RWPE1 (cell line): ENCODE results near the gene TMC1.
A peak's percentile ranks its signal among the peaks of the same experiment; 100 is the strongest.

Experiments used
- CTCF ChIA-PET: fragments of 350-600 bp; sonication (Branson Sonifier 250); formaldehyde crosslinking; extraction: SDS; loops from one replicate; lab custom pipeline; 2021; lab: Yijun Ruan, JAX
- POLR2A ChIA-PET: fragments of 400-600 bp; formaldehyde crosslinking; extraction: SDS; loops from one replicate; lab custom pipeline; 2020; ENCODE audit warnings: antibody characterized with exemption; ENCODE audit not compliant: low non-redundant PET; lab: Yijun Ruan, JAX
- DNase-seq: peaks from one replicate; pipeline ENCODE4 v3.0.0; 2012; ENCODE audit warnings: low spot score
- H3K27ac ChIP-seq: fragments of 450-650 bp; 2 replicates; pipeline ENCODE4 v1.5.1; 2017
- CTCF ChIP-seq: fragments of 450-650 bp; conservative IDR thresholded peaks from 2 replicates; pipeline ENCODE4 v1.5.1; 2017; ENCODE audit warnings: low read depth, mild to moderate bottlenecking

The TMC1 gene

GRCh38 chr9:72589667-72590521 is 68.5 kb downstream of the TMC1 start:
- no peak for TF ChIP-seq CTCF
- CTCF ChIA-PET, result interaction anchor here (0.6 to 1.0 kb wide), 4 partner anchors 116 to 309 kb away, joined by 3 to 6 read pairs (median 3); no protein-coding TSS in a partner anchor
- DNase-seq, result no peak
- no peak overlapping the region for H3K27ac ChIP-seq
- POLR2A ChIA-PET, result interaction anchor here (2.8 kb wide), 1 partner anchor 225 kb away, joined by 11 read pairs; the partner anchor contains the start of gene ZFAND5

DNA sequence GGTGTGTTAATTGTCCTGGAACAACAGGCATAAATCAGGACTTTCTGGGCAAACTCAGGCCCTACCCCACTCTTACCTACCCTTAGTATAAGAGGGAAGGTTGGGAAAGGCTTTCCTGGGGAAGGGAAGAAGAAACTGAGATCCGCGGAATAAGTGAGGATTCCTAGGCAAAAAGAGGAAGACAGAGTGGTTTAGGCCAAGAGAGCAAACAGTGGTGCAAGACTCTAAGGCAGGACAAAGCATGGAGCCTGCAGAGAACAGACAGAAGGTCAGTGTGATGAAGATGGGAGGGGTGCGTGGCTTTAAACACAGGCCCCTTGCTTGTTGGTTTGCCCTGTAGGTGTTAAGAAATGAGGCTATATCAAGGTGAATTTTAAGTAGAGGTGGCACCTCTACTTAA is 69.4 kb downstream of the TMC1 start:
- H3K27ac ChIP-seq, result no peak overlapping the region
- ChIA-PET CTCF (no interaction called here), POLR2A (interaction anchor here (2.8 kb wide), 1 partner anchor 226 kb away, joined by 11 read pairs; the partner anchor contains the start of gene ZFAND5)
- no peak for TF ChIP-seq CTCF
- no peak for DNase-seq

- CTCF ChIA-PET, result interaction anchor here (0.5 to 1.1 kb wide), 13 partner anchors 10 to 302 kb away, joined by 3 to 8 read pairs (median 4); partner anchors contain the start of gene ZFAND5
- no peak overlapping the region for H3K27ac ChIP-seq
- peak; percentile 58 for DNase-seq
- peak; percentile 80 for TF ChIP-seq CTCF
- POLR2A ChIA-PET, result interaction anchor here (1.5 kb wide), 1 partner anchor 228 kb away, joined by 5 read pairs; the partner anchor contains the start of gene ZFAND5
Measured at GRCh38 chr9:72592502-72593403, 71.3 kb downstream of the TMC1 start.

DNA sequence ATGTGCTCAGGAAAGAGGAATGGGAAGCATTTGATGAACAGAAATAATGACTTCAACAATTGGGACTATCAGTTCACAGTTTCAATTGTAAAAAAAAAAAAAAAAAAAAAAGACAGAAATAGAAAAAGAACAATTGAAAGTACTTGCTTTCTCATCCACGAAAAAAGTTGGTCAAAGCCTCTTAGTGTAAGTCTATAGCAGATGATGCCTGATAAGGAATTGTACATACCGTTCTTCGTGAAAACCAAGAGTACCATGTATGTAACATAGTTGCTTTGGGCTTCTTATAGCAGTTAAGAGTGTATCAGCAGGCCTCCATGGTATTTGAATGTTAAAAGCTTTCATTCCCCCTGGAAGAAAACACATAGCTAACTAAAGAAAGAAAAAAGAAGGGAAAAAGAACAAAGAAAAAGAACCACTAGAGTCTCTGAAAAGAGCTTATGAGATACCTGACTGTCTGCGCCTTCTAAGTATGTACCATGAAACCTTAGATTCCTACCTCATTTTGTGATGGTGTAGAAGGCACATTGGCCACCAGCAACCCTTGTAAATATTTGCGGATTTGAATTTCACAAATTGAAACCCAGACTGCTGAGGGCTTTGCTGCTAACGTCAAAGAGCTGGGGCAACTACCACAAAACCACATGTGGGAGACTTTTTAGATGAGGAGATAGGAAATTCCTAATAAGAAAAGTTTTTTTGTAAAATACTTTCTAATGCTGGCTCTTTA is 75.2 kb downstream of the TMC1 start:
- ChIA-PET CTCF (interaction anchor here (0.7 to 1.3 kb wide), 3 partner anchors 122 to 315 kb away, joined by 4 read pairs; no protein-coding TSS in a partner anchor), POLR2A (no interaction called here)
- no peak for TF ChIP-seq CTCF
- H3K27ac ChIP-seq, result no peak overlapping the region
- no peak for DNase-seq

GRCh38 chr9:72597181-72597517 is 75.7 kb downstream of the TMC1 start:
- ChIA-PET POLR2A (no interaction called here), CTCF (interaction anchor here (1.1 kb wide), 1 partner anchor 20 kb away, joined by 3 read pairs; no protein-coding TSS in a partner anchor)
- no peak for DNase-seq
- H3K27ac ChIP-seq, result no peak overlapping the region
- no peak for TF ChIP-seq CTCF
